Peyer's patch (tissue), 4 donors: ENCODE results near the gene GEMIN5. TPM values are rescaled to one million over a fixed set of nuclear protein-coding genes. Genes with fewer than 3 reads are reported as not detected.
A peak's percentile ranks its signal among the peaks of the same experiment; 100 is the strongest.
"Not testable (repeated sequence)": the region's sequence is repeated elsewhere in the genome, so short reads cannot be mapped to it uniquely, and the experiment has no call there.

Experiments used
- DNase-seq, 3 donors: peaks; one replicate each; pipeline ENCODE4 v3.0.0-alpha.2; 2017 to 2019
- H3K27ac ChIP-seq, 4 donors: fragments of 200-600 bp; sonication (generic); one replicate each; pipeline ENCODE4 v1.5.1; 2016 to 2019
- H3K27me3 ChIP-seq, 2 donors: fragments of 200-600 bp; sonication (generic); one replicate each; pipeline ENCODE4 v1.5.1; 2019
- H3K36me3 ChIP-seq, 3 donors: fragments of 200-600 bp; sonication (generic); one replicate each; pipeline ENCODE4 v1.5.1; 2016 to 2019
- H3K4me1 ChIP-seq, 4 donors: fragments of 200-600 bp; sonication (generic); one replicate each; pipeline ENCODE4 v1.5.1; 2016 to 2019
- H3K4me3 ChIP-seq, 4 donors: fragments of 200-600 bp; sonication (generic); 1 replicate in 3 of 4; 2 replicates in 1 of 4; pipeline ENCODE4 v1.5.1; 2016 to 2019; ENCODE audit warnings: mild to moderate bottlenecking in 1 of 4
- H3K9me3 ChIP-seq, 4 donors: fragments of 200-600 bp; sonication (generic); one replicate each; pipeline ENCODE4 v1.5.1; 2016 to 2019; ENCODE audit warnings: mild to moderate bottlenecking in 1 of 4
- POLR2A ChIP-seq, 2 donors: fragments of 450-650 bp; IDR thresholded peaks; one replicate each; pipeline ENCODE4 v1.5.1; 2017; ENCODE audit warnings: antibody characterized with exemption in 2 of 2, mild to moderate bottlenecking in 2 of 2, moderate library complexity in 2 of 2
- total RNA-seq, 4 donors: library from RNA; depleted of rRNA; stranded (reverse); fragments of >200 nt; gene quantifications; one replicate each; pipeline ENCODE4 v1.1.0, GENCODE V29; 2016
- TF ChIP-seq, protein P1 (sequence below), 6 experiments: fragments of 450-650 bp in 4 of 6; fragments of 200-600 bp in 2 of 6; sonication (generic) in 1 of 6; IDR thresholded peaks; one replicate each; pipeline ENCODE4 v1.5.1; 2017 to 2019; ENCODE audit warnings: antibody characterized with exemption in 6 of 6, mild to moderate bottlenecking in 3 of 6, moderate library complexity in 1 of 6

The GEMIN5 gene, protein sequence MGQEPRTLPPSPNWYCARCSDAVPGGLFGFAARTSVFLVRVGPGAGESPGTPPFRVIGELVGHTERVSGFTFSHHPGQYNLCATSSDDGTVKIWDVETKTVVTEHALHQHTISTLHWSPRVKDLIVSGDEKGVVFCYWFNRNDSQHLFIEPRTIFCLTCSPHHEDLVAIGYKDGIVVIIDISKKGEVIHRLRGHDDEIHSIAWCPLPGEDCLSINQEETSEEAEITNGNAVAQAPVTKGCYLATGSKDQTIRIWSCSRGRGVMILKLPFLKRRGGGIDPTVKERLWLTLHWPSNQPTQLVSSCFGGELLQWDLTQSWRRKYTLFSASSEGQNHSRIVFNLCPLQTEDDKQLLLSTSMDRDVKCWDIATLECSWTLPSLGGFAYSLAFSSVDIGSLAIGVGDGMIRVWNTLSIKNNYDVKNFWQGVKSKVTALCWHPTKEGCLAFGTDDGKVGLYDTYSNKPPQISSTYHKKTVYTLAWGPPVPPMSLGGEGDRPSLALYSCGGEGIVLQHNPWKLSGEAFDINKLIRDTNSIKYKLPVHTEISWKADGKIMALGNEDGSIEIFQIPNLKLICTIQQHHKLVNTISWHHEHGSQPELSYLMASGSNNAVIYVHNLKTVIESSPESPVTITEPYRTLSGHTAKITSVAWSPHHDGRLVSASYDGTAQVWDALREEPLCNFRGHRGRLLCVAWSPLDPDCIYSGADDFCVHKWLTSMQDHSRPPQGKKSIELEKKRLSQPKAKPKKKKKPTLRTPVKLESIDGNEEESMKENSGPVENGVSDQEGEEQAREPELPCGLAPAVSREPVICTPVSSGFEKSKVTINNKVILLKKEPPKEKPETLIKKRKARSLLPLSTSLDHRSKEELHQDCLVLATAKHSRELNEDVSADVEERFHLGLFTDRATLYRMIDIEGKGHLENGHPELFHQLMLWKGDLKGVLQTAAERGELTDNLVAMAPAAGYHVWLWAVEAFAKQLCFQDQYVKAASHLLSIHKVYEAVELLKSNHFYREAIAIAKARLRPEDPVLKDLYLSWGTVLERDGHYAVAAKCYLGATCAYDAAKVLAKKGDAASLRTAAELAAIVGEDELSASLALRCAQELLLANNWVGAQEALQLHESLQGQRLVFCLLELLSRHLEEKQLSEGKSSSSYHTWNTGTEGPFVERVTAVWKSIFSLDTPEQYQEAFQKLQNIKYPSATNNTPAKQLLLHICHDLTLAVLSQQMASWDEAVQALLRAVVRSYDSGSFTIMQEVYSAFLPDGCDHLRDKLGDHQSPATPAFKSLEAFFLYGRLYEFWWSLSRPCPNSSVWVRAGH (N-terminal part only)
- total RNA-seq: 10 to 100 TPM in 3 of 4 donors, 1 to 10 TPM in 1; 9.1 to 13.3 (median 12.2) TPM

DNA sequence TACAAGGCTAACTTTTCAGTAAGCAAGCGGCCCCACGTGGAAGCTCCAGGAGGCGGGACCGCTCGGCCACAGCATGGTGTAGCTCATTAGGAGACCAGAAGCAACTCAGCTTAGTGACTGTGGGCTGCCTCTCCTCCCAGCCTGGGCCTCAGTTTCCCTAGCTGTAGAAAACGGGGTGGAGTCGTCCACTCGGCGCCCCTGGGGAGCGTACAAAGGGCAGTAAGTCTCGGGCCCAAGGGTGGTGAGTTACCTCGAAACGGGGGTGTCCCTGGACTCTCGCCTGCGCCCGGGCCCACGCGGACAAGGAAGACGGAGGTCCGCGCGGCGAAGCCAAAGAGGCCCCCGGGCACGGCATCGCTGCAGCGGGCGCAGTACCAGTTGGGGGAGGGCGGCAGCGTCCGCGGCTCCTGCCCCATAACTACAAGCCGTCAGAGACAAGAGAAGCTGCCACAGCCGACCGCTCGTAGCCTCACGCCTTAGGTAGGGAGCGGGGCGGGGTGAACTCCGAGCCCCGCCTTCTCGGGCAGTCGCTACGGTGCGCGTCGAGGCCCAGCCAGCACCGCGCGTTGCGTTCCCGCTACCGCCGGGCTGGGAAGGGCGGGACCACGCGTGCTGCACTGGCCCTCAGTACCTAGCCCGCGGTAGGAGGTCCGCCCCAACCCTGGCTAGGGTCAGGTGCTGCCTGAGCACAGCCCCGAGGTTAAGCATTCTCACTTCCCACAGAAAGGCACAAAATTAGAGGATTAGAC lies at the start of gene GEMIN5:
TSS of gene GEMIN5 (minus strand) at position 494 of the 749 bp plus-strand sequence. CDS start at position 416, 78 bp downstream.
- Histone ChIP-seq H3K9me3 (no peaks in the 10 kb centered on the region), H3K4me1 (peaks cover 0 to 24% (median 16%) of the 10 kb centered on the region in 4 donors), H3K27ac (peak within 1 kb of the TSS; percentile 46 to 83 (median 62)), H3K36me3 (peaks cover 0 to 4% (median 0%) of the 10 kb centered on the region in 3 donors), H3K27me3 (no peaks in the 10 kb centered on the region), H3K4me3 (peak within 1 kb of the TSS; percentile 72 to 90 (median 82))
- peak in 1 of 2 donors; percentile 41 for TF ChIP-seq POLR2A (IDR thresholded peaks at IDR 0.05)
- TF ChIP-seq, protein P1, sequence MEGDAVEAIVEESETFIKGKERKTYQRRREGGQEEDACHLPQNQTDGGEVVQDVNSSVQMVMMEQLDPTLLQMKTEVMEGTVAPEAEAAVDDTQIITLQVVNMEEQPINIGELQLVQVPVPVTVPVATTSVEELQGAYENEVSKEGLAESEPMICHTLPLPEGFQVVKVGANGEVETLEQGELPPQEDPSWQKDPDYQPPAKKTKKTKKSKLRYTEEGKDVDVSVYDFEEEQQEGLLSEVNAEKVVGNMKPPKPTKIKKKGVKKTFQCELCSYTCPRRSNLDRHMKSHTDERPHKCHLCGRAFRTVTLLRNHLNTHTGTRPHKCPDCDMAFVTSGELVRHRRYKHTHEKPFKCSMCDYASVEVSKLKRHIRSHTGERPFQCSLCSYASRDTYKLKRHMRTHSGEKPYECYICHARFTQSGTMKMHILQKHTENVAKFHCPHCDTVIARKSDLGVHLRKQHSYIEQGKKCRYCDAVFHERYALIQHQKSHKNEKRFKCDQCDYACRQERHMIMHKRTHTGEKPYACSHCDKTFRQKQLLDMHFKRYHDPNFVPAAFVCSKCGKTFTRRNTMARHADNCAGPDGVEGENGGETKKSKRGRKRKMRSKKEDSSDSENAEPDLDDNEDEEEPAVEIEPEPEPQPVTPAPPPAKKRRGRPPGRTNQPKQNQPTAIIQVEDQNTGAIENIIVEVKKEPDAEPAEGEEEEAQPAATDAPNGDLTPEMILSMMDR (IDR thresholded peaks at IDR 0.05): no peak
- peak; percentile 81 to 93 (median 92) for DNase-seq

DNA sequence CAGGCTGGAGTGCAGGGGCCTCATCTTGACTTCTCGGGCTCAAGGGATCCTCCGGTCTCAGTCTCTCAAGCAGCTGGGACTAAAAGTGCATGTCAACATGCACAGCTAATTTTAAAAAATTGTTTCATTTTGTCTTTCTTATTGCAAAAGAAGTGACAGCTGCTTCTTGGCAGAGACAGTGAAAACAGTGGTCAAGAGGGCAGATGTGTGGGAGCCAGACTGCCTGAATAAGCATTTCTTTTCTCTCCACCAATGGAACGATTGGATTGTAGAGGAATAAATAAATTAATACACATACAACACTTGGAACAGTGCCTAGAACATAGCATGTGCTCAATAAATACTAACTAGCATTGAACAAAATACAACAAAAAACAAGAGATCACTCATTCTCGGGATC lies 48.1 kb upstream of the GEMIN5 start:
- Histone ChIP-seq H3K36me3 (no peaks in the 10 kb centered on the region), H3K4me1 (no peaks in the 10 kb centered on the region), H3K4me3 (no peak overlapping the region), H3K9me3 (no peaks in the 10 kb centered on the region), H3K27ac (no peak overlapping the region), H3K27me3 (no peaks in the 10 kb centered on the region)
- no peak for DNase-seq
- no peak for TF ChIP-seq POLR2A (IDR thresholded peaks at IDR 0.05)
- TF ChIP-seq, protein P1 (IDR thresholded peaks at IDR 0.05): no peak

DNA sequence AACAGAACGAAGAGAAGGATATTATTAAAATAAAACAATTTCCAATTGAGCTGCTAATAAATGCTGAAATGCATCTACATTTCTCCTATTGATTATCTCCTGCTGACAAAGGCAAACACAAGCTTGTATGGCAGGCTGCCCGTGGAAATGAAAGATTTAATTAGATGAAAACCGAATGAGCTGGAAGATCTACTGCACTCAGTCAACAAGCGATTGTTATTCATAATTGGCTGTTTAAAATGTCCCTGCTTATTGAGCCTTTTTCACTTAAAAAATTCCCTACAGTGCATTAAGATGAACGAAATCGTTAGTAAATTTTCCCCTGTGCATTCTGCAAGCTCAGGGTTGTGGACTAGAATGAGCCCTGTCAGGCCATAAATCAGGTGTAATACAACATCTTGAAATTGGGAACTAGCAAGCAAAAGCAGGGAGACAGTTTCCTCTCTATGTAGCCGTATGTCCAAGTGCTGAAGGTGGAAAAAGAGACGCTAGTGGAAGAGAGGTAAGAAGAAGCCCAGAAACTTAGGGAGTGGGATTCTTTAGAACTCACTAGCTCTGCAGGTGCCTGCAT lies 47.0 kb upstream of the GEMIN5 start:
- TF ChIP-seq, protein P1 (IDR thresholded peaks at IDR 0.05): no peak
- no peak for TF ChIP-seq POLR2A (IDR thresholded peaks at IDR 0.05)
- no peaks in the 10 kb centered on the region for H3K27me3 ChIP-seq
- H3K4me1 ChIP-seq: no peaks in the 10 kb centered on the region
- DNase-seq: no peak
- H3K4me3 ChIP-seq: no peak overlapping the region
- H3K27ac ChIP-seq: no peak overlapping the region
- H3K9me3 ChIP-seq: no peaks in the 10 kb centered on the region
- no peaks in the 10 kb centered on the region for H3K36me3 ChIP-seq

DNA sequence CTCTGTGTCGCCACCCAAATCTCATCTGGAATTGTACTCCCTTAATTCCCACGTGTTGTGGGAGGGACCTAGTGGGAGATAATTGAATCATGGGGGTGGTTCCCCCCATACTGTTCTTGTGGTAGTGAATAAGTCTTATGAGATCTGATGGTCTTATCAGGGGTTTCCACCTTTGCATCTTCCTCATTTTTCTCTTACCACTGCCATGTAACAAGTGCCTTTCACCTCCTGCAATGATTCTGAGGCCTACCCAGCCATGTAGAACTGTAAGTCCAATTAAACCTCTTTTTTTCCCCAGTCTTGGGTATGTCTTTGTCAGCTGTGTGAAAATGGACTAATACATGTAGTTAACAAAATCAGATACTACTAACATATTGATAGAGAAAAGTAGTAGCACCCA lies 40.3 kb upstream of the GEMIN5 start:
- not testable (repeated sequence) for H3K36me3 ChIP-seq, DNase-seq, H3K9me3 ChIP-seq, H3K4me1 ChIP-seq, H3K27ac ChIP-seq, H3K27me3 ChIP-seq, H3K4me3 ChIP-seq

DNA sequence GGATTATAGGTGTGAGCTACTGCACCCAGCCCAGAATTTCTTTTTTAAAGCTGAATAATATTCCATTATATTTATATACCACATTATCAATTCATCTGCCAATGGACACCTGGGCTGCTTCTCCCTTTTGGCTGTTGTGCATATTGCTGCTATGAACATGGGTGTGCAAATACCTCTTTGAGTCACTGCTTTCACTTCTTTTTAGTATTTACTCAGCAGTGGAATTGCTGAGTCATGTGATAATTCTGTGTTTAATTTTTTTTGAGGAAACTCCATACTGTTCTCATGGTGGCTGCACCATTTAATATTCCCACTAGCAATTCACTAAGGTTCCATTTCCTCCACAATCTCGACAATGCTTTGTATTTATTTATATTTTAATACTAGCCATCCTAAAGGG lies 39.4 kb upstream of the GEMIN5 start:
- no peaks in the 10 kb centered on the region for H3K4me1 ChIP-seq
- no peak overlapping the region for H3K27ac ChIP-seq
- TF ChIP-seq, protein P1 (IDR thresholded peaks at IDR 0.05): no peak
- no peak for TF ChIP-seq POLR2A (IDR thresholded peaks at IDR 0.05)
- no peak for DNase-seq
- H3K9me3 ChIP-seq: no peaks in the 10 kb centered on the region
- no peaks in the 10 kb centered on the region for H3K36me3 ChIP-seq
- no peak overlapping the region for H3K4me3 ChIP-seq
- H3K27me3 ChIP-seq: no peaks in the 10 kb centered on the region

DNA sequence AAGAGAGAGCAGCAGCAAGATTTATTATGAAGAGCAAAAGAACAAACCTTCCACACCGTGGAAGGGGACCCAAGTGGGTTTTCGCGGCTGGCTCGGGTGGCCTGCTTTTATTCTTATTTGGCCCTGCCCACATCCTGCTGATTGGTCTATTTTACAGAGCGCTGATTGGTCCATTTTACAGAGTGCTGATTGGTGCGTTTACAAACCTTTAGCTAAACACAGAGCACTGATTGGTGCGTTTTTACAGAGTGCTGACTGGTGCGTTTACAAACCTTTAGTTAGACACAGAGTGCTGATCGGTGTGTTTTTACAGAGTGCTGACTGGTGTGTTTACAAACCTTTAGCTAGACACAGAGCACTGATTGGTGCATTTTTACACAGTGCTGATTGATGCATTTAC lies 38.1 kb upstream of the GEMIN5 start:
- not testable (repeated sequence) for H3K4me1 ChIP-seq, DNase-seq, H3K9me3 ChIP-seq, H3K27me3 ChIP-seq, H3K4me3 ChIP-seq, H3K36me3 ChIP-seq, H3K27ac ChIP-seq
